Erythroblast (primary cell): ENCODE measurements around the gene NFIB.

Experiments used
- GATA1 ChIP-seq: IDR thresholded peaks from 2 replicates; pipeline ENCODE4 v1.6.1; 2011; ENCODE audit warnings: low read depth, mild to moderate bottlenecking, control low read depth, low read length, moderate library complexity
- POLR2A ChIP-seq: IDR thresholded peaks from 2 replicates; pipeline ENCODE4 v1.6.1; 2011; ENCODE audit warnings: mild to moderate bottlenecking, low read length

- TF ChIP-seq POLR2A (no peak), GATA1 (no peak)
These were observed 70.4 kb downstream of the NFIB start for GRCh38 chr9:14243514-14244042.
